Measurements from ENCODE around the gene STK24. TPM values are rescaled to one million over a fixed set of nuclear protein-coding genes. Genes with fewer than 3 reads are reported as not detected.

The STK24 gene
- total RNA-seq, 1 donor from 2014 or later = 136 TPM

DNA sequence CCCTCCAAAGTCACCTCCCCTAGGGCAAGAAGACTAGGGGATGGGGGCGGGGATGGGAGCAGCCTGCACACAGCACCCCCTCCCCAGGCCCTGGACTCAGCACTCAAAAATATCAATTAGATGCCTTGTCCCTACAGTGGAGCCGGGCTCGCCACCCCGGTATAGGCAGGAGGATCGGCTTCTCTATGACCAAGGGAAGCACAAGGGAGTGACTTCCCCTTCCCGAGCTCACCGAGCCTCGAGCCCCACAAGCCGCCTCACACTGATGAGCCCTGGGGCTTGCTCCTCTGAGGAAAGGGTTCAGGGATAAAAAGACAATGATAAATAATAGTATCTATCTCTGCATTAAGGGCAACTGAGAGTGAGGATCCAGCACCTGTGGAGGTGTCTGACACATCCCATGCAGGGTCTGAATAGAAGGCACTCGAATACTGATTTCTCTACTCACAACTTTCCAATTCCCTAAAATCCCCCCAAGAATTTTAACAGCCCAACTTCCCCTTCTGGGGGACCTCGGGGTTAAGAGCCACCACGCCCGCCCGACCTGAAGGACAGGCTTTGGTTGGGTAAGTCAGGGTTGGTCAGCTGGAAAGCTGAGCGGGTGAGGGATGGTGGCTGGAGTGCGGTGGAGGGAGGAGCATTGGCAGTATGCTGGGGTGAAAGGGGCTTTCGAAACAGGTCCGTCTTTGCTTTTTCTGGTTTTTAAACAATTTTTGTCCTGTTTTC, 51.3 kb downstream of the STK24 start:
- no peak overlapping the region for H3K4me3 Mint-ChIP-seq
- H3K27me3 Mint-ChIP-seq = no peaks in the 10 kb centered on the region
- DNase-seq = no peak
- peaks cover 12% of the 10 kb centered on the region for H3K36me3 Mint-ChIP-seq (ENCODE audit: low read depth)
- no peaks in the 10 kb centered on the region for H3K9me3 Mint-ChIP-seq
- peak overlapping the region; percentile 24 for H3K27ac Mint-ChIP-seq
- intact Hi-C loops (cut with micrococcal nuclease) = no loop called here
- peaks cover 64% of the 10 kb centered on the region for H3K4me1 Mint-ChIP-seq

GRCh38 chr13:98524793-98525192, 52.1 kb downstream of the STK24 start:
- peaks cover 11% of the 10 kb centered on the region for H3K36me3 Mint-ChIP-seq (ENCODE audit: low read depth)
- peaks cover 63% of the 10 kb centered on the region for H3K4me1 Mint-ChIP-seq
- no peaks in the 10 kb centered on the region for H3K9me3 Mint-ChIP-seq
- H3K27me3 Mint-ChIP-seq = no peaks in the 10 kb centered on the region
- no peak overlapping the region for H3K4me3 Mint-ChIP-seq
- DNase-seq = no peak
- intact Hi-C loops (cut with micrococcal nuclease) = no loop called here
- H3K27ac Mint-ChIP-seq = peak overlapping the region; percentile 62

- H3K4me1 Mint-ChIP-seq = peaks cover 64% of the 10 kb centered on the region
- H3K9me3 Mint-ChIP-seq = no peaks in the 10 kb centered on the region
- no peak for DNase-seq
- intact Hi-C loops (cut with micrococcal nuclease) = no loop called here
- no peaks in the 10 kb centered on the region for H3K27me3 Mint-ChIP-seq
- H3K27ac Mint-ChIP-seq = peak overlapping the region; percentile 62
- no peak overlapping the region for H3K4me3 Mint-ChIP-seq
- H3K36me3 Mint-ChIP-seq (ENCODE audit: low read depth) = peaks cover 11% of the 10 kb centered on the region
Measured at GRCh38 chr13:98524391-98524790, 52.5 kb downstream of the STK24 start.

DNA sequence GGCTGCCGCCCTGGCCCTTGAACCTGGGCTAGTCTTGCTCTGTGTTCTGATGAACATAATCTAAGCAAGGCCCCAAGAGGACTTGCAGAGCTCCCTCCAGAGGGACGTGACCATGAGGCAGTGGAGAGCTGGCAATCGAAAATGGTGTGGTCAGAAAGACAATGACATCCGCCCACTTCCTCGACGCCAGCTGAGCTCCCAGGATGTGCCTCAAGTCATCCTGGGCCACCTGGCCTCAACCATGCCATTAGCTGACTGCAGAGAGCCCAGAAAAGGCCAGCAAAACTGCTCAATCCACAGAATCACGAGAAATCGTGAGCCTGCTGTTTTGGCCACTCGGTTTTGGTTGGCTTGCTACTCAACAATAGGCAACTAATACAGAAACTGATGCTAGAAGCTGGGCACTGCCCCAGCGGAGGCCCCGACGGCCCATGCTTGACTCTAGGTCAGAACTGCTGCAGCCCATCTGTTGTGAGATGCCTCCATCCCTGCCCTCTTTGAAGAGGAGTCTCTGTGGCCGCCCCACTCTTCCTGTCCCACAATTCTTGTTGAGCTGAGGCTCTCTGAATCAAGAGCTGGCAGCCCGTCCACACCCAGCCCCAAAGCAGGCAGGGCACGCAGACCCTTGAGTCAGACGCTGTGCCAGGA, 53.3 kb downstream of the STK24 start:
- Mint-ChIP-seq H3K36me3 (ENCODE audit: low read depth) (peaks cover 10% of the 10 kb centered on the region), H3K27me3 (no peaks in the 10 kb centered on the region), H3K27ac (no peak overlapping the region), H3K4me3 (no peak overlapping the region), H3K9me3 (no peaks in the 10 kb centered on the region), H3K4me1 (peaks cover 60% of the 10 kb centered on the region)
- no peak for DNase-seq
- intact Hi-C loops (cut with micrococcal nuclease) = no loop called here

DNA sequence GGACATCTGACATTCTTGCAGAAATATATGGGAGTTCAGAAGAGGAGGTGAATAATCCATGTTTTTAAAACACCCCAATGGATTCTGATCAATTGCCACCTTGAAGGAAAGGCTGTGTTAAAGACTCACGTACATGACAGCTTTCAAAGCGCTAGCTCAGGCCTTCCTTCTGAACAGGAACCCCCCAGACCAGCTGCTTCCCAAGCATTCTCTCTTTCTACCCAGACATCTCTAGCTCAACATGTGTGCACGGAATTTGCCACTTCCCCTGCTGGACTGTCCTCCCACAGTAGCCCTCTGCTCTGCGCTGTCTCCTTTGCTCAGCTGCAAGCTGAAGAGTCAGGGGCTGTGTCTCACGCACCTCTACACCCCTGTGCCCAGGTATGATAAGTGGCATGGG, 54.5 kb downstream of the STK24 start:
- no peak for DNase-seq
- H3K36me3 Mint-ChIP-seq (ENCODE audit: low read depth) = peaks cover 17% of the 10 kb centered on the region
- no peaks in the 10 kb centered on the region for H3K9me3 Mint-ChIP-seq
- H3K4me3 Mint-ChIP-seq = no peak overlapping the region
- intact Hi-C loops (cut with micrococcal nuclease) = no loop called here
- no peaks in the 10 kb centered on the region for H3K27me3 Mint-ChIP-seq
- H3K27ac Mint-ChIP-seq = no peak overlapping the region
- H3K4me1 Mint-ChIP-seq = peaks cover 65% of the 10 kb centered on the region

DNA sequence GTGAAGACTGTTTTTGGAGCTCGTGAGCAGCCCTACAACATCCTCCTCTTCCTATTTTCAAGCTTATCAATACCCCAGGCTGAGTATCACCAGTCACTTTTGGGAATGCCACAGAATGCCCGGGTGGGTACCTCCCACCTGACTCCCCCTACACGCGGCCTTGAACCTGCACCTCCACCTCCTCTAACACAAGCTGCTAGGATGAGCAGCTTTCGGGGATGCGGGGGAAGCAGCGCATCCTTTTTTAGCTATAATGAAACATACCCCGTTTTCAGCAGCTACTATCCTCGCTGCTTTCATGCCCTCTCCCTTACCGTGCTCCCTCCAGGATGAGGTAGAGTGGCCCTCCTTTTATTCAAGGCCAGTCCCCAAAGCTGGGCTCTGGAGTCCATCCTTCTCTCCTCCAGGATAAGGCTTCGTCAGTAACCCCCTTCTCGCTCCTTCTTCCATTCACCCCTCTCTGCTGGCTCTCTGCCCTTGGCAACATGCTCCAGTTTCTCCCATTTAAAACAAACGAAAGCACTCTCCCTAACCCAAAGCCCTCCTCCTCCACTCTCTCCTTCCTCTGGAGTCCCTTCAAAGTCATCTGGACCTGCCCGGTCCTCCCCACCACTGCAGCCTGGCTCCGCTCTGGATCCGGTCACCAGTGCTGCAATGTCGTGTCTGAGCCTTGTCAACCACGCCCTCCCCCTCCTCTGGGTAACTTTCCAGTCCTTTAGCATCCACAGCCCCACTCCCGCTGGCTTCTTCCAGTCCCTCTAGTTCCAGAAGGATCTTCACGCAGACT, 55.3 kb downstream of the STK24 start:
- no peaks in the 10 kb centered on the region for H3K27me3 Mint-ChIP-seq
- intact Hi-C loops (cut with micrococcal nuclease) = no loop called here

GRCh38 chr13:98520674-98521449, 56.0 kb downstream of the STK24 start:
- no peaks in the 10 kb centered on the region for H3K27me3 Mint-ChIP-seq

More for the DNA sequence above, 55.3 kb downstream of the STK24 start:
- DNase-seq = no peak
- Mint-ChIP-seq H3K4me1 (peaks cover 67% of the 10 kb centered on the region), H3K4me3 (no peak overlapping the region), H3K27ac (peak overlapping the region; percentile 48), H3K36me3 (ENCODE audit: low read depth) (peaks cover 18% of the 10 kb centered on the region), H3K9me3 (no peaks in the 10 kb centered on the region)

DNA sequence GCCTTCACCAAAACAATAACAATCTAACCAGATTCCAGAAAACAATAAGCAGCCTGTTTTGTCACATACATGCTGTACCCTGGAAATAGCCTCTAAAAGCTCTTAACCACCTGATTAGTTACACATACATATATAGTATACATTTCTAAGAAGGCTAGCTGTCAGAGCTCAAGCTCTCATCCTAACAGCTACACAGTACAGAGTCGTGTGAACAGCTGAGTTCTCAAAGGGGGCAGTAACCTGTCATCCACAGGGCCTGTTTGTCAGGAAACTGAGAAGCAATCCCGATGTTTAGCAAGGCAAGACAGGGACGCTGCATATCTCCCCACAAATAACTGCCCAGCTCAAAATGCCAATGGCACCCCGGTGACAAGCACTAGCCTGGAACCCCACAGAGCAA, 56.9 kb downstream of the STK24 start:
- Mint-ChIP-seq H3K27me3 (no peaks in the 10 kb centered on the region), H3K27ac (peak overlapping the region; percentile 68), H3K4me1 (peaks cover 82% of the 10 kb centered on the region), H3K9me3 (no peaks in the 10 kb centered on the region), H3K4me3 (no peak overlapping the region), H3K36me3 (ENCODE audit: low read depth) (peaks cover 32% of the 10 kb centered on the region)
- no peak for DNase-seq
- intact Hi-C loops (cut with micrococcal nuclease) = loop anchor here (5.0 kb wide), 1 partner anchor 142 kb away; no protein-coding TSS in a partner anchor

More at GRCh38 chr13:98520674-98521449, 56.0 kb downstream of the STK24 start:
- H3K9me3 Mint-ChIP-seq = no peaks in the 10 kb centered on the region
- no peak overlapping the region for H3K27ac Mint-ChIP-seq
- H3K4me3 Mint-ChIP-seq = no peak overlapping the region
- peaks cover 73% of the 10 kb centered on the region for H3K4me1 Mint-ChIP-seq
- intact Hi-C loops (cut with micrococcal nuclease) = no loop called here
- peaks cover 23% of the 10 kb centered on the region for H3K36me3 Mint-ChIP-seq (ENCODE audit: low read depth)
- DNase-seq = no peak

DNA sequence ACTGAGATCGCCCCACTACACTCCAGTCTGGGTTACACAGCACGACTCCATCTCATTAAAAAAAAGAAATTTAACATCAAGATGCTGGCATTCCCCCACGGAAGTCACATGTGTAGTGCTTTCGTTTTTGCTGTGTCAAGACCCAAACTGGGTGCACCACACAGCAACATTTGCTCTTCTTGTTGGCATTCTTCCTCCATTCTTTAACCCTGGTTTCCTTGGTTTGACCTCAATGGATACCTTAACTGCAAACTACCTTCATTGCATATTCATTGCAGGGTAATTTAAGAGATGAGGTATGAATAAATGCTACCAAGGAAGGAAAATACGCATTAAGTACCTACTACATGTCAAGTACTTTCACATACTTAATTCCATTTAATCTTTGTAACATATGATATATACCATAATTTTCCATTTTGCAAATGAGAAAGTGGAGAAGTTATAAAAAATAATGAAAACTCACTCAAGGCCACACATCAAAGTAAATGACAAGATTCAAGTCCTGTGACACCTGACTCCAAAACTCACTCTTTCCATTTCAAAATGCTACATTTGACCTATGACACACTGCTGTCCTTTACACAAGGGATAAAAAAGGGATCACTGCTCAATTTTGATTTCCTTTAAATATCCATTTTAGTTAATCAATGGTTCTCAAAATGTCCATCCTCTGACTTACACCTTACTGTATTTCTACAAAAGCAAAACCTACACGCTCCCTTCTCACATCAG, 59.2 kb downstream of the STK24 start:
- Mint-ChIP-seq H3K4me1 (peaks cover 86% of the 10 kb centered on the region), H3K27me3 (no peaks in the 10 kb centered on the region), H3K36me3 (ENCODE audit: low read depth) (peaks cover 44% of the 10 kb centered on the region), H3K9me3 (no peaks in the 10 kb centered on the region), H3K27ac (peak overlapping the region; percentile 92), H3K4me3 (peak overlapping the region; percentile 67)
- intact Hi-C loops (cut with micrococcal nuclease) = loop anchor here (1.0 to 5.0 kb wide), 4 partner anchors 8 to 145 kb away; no protein-coding TSS in a partner anchor
- peak; percentile 82 for DNase-seq

GRCh38 chr13:98515818-98516465, 61.0 kb downstream of the STK24 start:
- Mint-ChIP-seq H3K4me3 (peak overlapping the region; percentile 41), H3K36me3 (ENCODE audit: low read depth) (peaks cover 50% of the 10 kb centered on the region), H3K27ac (peak overlapping the region; percentile 80), H3K9me3 (no peaks in the 10 kb centered on the region), H3K4me1 (peaks cover 76% of the 10 kb centered on the region), H3K27me3 (no peaks in the 10 kb centered on the region)
- no peak for DNase-seq
- intact Hi-C loops (cut with micrococcal nuclease) = loop anchor here (1.0 to 5.0 kb wide), 3 partner anchors 33 to 146 kb away; no protein-coding TSS in a partner anchor

- no peak for DNase-seq
- H3K4me1 Mint-ChIP-seq = peaks cover 78% of the 10 kb centered on the region
- H3K36me3 Mint-ChIP-seq (ENCODE audit: low read depth) = peaks cover 58% of the 10 kb centered on the region
- no peaks in the 10 kb centered on the region for H3K27me3 Mint-ChIP-seq
- intact Hi-C loops (cut with micrococcal nuclease) = loop anchor here (2.0 kb wide), 1 partner anchor 35 kb away; no protein-coding TSS in a partner anchor
- H3K4me3 Mint-ChIP-seq = peak overlapping the region; percentile 74
- no peaks in the 10 kb centered on the region for H3K9me3 Mint-ChIP-seq
- H3K27ac Mint-ChIP-seq = peak overlapping the region; percentile 90
Measured at GRCh38 chr13:98514288-98514687, 62.6 kb downstream of the STK24 start.

GRCh38 chr13:98513837-98514236, 63.1 kb downstream of the STK24 start:
- H3K27me3 Mint-ChIP-seq = no peaks in the 10 kb centered on the region
- H3K27ac Mint-ChIP-seq = peak overlapping the region; percentile 90
- intact Hi-C loops (cut with micrococcal nuclease) = loop anchor here (2.0 kb wide), 1 partner anchor 35 kb away; no protein-coding TSS in a partner anchor
- peaks cover 79% of the 10 kb centered on the region for H3K4me1 Mint-ChIP-seq
- H3K36me3 Mint-ChIP-seq (ENCODE audit: low read depth) = peaks cover 57% of the 10 kb centered on the region
- no peak for DNase-seq
- H3K9me3 Mint-ChIP-seq = no peaks in the 10 kb centered on the region
- H3K4me3 Mint-ChIP-seq = peak overlapping the region; percentile 74

All from activated CD4-positive, alpha-beta T cell treated with anti-CD3 and anti-CD28 coated beads, Interleukin-2, amount 10 ng/mL, durations not matched to agents 24 days and 14 days (primary cell).